Activated T-cell treated with anti-CD3 and anti-CD28 coated beads, Interleukin-2, amount 50 U/mL, for 24 hours (primary cell): Measurements from ENCODE around the gene IPO5.
"Not testable (repeated sequence)": the region's sequence is repeated elsewhere in the genome, so short reads cannot be mapped to it uniquely, and the experiment has no call there.

Experiments
- DNase-seq: peaks from one replicate; pipeline ENCODE4 v3.0.0-alpha.2; 2020
- H3K27ac Mint-ChIP-seq: 2 replicates; pipeline ENCODE4 v1.8.0; 2020; ENCODE audit warnings: mild to moderate bottlenecking, mixed read lengths
- H3K27me3 Mint-ChIP-seq: 2 replicates; pipeline ENCODE4 v1.8.0; 2020; ENCODE audit warnings: mixed read lengths
- H3K36me3 Mint-ChIP-seq: 2 replicates; pipeline ENCODE4 v1.8.0; 2020; ENCODE audit warnings: low read depth, mixed read lengths
- H3K4me1 Mint-ChIP-seq: 2 replicates; pipeline ENCODE4 v1.8.0; 2020; ENCODE audit warnings: low read depth, mixed read lengths
- H3K4me3 Mint-ChIP-seq: 2 replicates; pipeline ENCODE4 v1.8.0; 2020; ENCODE audit warnings: mild to moderate bottlenecking, moderate library complexity, mixed read lengths
- H3K9me3 Mint-ChIP-seq: 2 replicates; pipeline ENCODE4 v1.8.0; 2020; ENCODE audit warnings: mixed read lengths

The IPO5 gene

GRCh38 chr13:98047785-98048184 lies 94.3 kb downstream of the IPO5 start:
- not testable (repeated sequence) for H3K36me3 Mint-ChIP-seq, H3K27me3 Mint-ChIP-seq, H3K9me3 Mint-ChIP-seq, H3K4me3 Mint-ChIP-seq, H3K4me1 Mint-ChIP-seq, DNase-seq, H3K27ac Mint-ChIP-seq

GRCh38 chr13:98048265-98048664 lies 94.8 kb downstream of the IPO5 start:
- DNase-seq, result no peak
- Mint-ChIP-seq H3K4me3 (no peak overlapping the region), H3K27ac (no peak overlapping the region), H3K4me1 (no peaks in the 10 kb centered on the region), H3K27me3 (peaks cover 7% of the 10 kb centered on the region), H3K36me3 (no peaks in the 10 kb centered on the region), H3K9me3 (peaks cover 3% of the 10 kb centered on the region)

DNA sequence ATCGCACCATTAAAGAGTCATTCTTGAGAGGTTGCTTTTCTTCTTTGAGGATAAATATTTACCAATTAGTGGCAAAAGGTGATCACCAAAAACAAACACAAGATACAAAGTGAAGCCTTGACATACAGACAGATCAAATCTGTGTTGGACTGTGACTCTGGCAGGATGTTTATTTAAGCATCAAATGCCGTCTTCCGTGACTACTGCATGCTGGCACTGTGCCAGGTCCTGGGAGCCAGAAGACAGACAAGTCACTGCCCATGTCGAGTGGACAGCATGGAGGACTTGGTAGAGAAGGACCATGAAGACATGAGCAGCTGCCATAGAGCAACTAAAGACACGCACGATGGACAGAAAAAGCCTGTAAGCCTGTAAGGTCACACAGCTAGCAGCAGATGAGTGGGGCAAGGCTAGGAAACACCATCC lies 96.6 kb downstream of the IPO5 start:
- Mint-ChIP-seq H3K36me3 (no peaks in the 10 kb centered on the region), H3K27me3 (peaks cover 14% of the 10 kb centered on the region), H3K9me3 (peaks cover 3% of the 10 kb centered on the region), H3K4me1 (no peaks in the 10 kb centered on the region), H3K27ac (no peak overlapping the region), H3K4me3 (no peak overlapping the region)
- DNase-seq, result no peak

- Mint-ChIP-seq H3K27ac (no peak overlapping the region), H3K36me3 (no peaks in the 10 kb centered on the region), H3K4me3 (no peak overlapping the region), H3K27me3 (peaks cover 26% of the 10 kb centered on the region), H3K4me1 (no peaks in the 10 kb centered on the region), H3K9me3 (peaks cover 3% of the 10 kb centered on the region)
- DNase-seq, result no peak
Observed at GRCh38 chr13:98052412-98052811, 98.9 kb downstream of the IPO5 start.

GRCh38 chr13:98054301-98054700 lies 100.8 kb downstream of the IPO5 start:
- Mint-ChIP-seq H3K4me1 (no peaks in the 10 kb centered on the region), H3K27me3 (peaks cover 26% of the 10 kb centered on the region), H3K36me3 (no peaks in the 10 kb centered on the region), H3K27ac (no peak overlapping the region), H3K9me3 (peaks cover 3% of the 10 kb centered on the region), H3K4me3 (no peak overlapping the region)
- no peak for DNase-seq

DNA sequence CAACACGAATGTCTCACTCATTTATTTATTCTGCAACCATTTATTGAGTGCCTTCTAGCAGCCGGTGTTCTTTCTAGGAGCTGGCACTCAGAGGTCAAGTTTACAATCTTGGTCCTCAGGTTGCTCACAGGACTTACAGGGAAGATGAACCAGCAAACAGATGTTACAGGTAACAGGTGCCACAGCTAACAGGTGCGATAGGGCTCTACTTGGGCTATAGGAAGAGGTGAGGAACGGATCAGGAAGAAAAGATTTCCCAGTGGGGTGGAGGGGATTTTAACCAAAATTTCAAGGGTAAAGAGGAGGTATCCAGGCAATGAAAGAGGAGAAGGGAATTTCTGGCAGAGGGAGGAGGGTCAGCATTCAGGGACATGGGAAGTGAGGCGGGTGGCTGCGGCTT lies 102.1 kb downstream of the IPO5 start:
- H3K9me3 Mint-ChIP-seq, result peaks cover 3% of the 10 kb centered on the region
- H3K27me3 Mint-ChIP-seq, result peaks cover 22% of the 10 kb centered on the region
- no peak overlapping the region for H3K4me3 Mint-ChIP-seq
- no peak overlapping the region for H3K27ac Mint-ChIP-seq
- no peak for DNase-seq
- H3K4me1 Mint-ChIP-seq, result no peaks in the 10 kb centered on the region
- H3K36me3 Mint-ChIP-seq, result no peaks in the 10 kb centered on the region

GRCh38 chr13:98056839-98057410 lies 103.5 kb downstream of the IPO5 start:
- H3K9me3 Mint-ChIP-seq, result peaks cover 3% of the 10 kb centered on the region
- H3K4me3 Mint-ChIP-seq, result no peak overlapping the region
- no peak overlapping the region for H3K27ac Mint-ChIP-seq
- H3K4me1 Mint-ChIP-seq, result no peaks in the 10 kb centered on the region
- H3K36me3 Mint-ChIP-seq, result no peaks in the 10 kb centered on the region
- no peak for DNase-seq
- peaks cover 22% of the 10 kb centered on the region for H3K27me3 Mint-ChIP-seq

DNA sequence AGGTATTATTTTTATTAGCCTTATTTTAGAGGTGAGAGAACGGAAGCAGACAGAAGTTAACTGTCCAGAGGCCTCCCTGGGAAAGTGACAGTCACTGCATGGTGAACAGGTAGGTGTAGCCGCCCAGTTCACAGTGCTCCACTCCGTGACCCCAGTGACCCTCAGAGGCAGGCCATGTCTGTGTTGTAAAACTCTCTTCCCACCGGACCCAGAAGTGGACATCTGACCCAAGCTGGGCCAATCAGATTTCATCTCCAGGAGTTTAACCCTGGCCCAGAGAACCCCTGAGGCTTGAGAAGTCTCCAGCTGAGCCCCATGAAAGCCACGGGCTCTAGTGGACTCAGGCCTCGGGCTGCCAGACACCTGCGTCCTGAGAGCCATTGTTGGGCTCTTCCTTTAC lies 105.8 kb downstream of the IPO5 start:
- no peaks in the 10 kb centered on the region for H3K36me3 Mint-ChIP-seq
- H3K4me1 Mint-ChIP-seq, result no peaks in the 10 kb centered on the region
- no peak for DNase-seq
- peaks cover 16% of the 10 kb centered on the region for H3K27me3 Mint-ChIP-seq
- no peak overlapping the region for H3K4me3 Mint-ChIP-seq
- no peak overlapping the region for H3K27ac Mint-ChIP-seq
- H3K9me3 Mint-ChIP-seq, result no peaks in the 10 kb centered on the region

- H3K36me3 Mint-ChIP-seq, result no peaks in the 10 kb centered on the region
- H3K9me3 Mint-ChIP-seq, result no peaks in the 10 kb centered on the region
- H3K4me1 Mint-ChIP-seq, result no peaks in the 10 kb centered on the region
- H3K4me3 Mint-ChIP-seq, result no peak overlapping the region
- no peak overlapping the region for H3K27ac Mint-ChIP-seq
- H3K27me3 Mint-ChIP-seq, result peaks cover 16% of the 10 kb centered on the region
- DNase-seq, result no peak
Observed at GRCh38 chr13:98060282-98060681, 106.8 kb downstream of the IPO5 start.

DNA sequence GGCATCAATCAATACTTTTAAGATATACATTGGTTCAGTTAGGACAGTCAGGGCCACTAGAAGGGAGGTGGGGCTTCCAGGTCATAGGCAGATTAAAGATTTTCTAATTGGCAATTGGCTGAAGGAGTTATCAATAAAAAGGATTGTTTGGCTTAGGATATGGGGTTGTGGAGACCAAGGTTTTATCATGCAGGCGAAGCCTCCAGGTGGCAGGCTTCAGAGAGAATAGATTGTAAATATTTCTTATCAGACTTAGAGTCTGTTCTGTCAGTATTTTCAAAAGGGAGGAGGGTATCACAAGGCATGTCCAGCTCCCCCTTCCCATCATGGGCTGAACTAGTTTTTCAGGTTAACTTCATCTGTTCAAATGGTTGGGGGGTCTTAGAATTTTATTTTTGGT lies 112.0 kb downstream of the IPO5 start:
- Mint-ChIP-seq H3K4me1 (no peaks in the 10 kb centered on the region), H3K9me3 (no peaks in the 10 kb centered on the region)

DNA sequence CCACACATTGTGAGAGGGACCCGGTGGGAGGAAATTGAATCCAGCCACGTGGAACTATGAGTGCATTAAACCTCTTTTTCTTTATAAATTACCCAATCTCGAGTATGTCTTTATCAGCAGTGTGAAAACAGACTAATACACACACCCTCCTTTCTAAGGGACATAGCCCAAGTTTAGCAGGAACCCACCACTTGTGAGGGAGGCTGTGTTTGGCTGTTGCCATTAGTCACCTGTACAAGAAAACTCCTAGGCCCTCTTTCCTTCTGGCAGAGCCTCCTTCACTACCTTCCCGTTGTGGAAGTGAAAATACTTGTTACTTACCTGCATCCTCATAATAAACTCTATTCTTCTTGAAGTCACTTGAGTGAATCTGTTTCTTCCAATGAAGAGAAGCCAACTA lies 113.2 kb downstream of the IPO5 start:
- peaks cover 10% of the 10 kb centered on the region for H3K27me3 Mint-ChIP-seq
- no peaks in the 10 kb centered on the region for H3K9me3 Mint-ChIP-seq
- no peaks in the 10 kb centered on the region for H3K36me3 Mint-ChIP-seq
- H3K4me1 Mint-ChIP-seq, result no peaks in the 10 kb centered on the region
- H3K27ac Mint-ChIP-seq, result no peak overlapping the region
- no peak for DNase-seq
- H3K4me3 Mint-ChIP-seq, result no peak overlapping the region

More for the DNA sequence above, 112.0 kb downstream of the IPO5 start:
- H3K4me3 Mint-ChIP-seq, result no peak overlapping the region
- no peak for DNase-seq
- H3K36me3 Mint-ChIP-seq, result no peaks in the 10 kb centered on the region
- peaks cover 10% of the 10 kb centered on the region for H3K27me3 Mint-ChIP-seq
- H3K27ac Mint-ChIP-seq, result no peak overlapping the region

DNA sequence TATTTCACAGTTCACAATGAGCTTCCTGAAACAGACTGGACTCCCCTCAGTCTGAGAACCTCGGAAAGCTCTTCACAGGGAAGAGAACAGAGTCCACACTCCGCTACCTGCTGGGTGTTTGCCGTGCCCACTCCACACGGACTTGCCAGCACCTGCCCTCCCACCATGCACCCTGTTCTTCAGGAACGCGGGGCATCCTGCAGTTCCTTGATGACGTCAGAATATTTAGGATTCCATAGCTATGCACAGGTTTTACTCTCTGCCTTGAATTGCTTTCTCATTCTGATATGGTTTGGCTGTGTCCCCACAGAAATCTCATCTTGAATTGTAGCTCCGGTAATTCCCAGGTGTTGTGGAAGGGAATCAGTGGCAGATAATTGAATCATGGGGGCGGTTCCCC lies 115.0 kb downstream of the IPO5 start:
- DNase-seq, result no peak
- Mint-ChIP-seq H3K4me3 (no peak overlapping the region), H3K27me3 (peaks cover 10% of the 10 kb centered on the region), H3K36me3 (no peaks in the 10 kb centered on the region), H3K4me1 (no peaks in the 10 kb centered on the region), H3K27ac (no peak overlapping the region), H3K9me3 (no peaks in the 10 kb centered on the region)

- no peaks in the 10 kb centered on the region for H3K9me3 Mint-ChIP-seq
- H3K4me1 Mint-ChIP-seq, result no peaks in the 10 kb centered on the region
- H3K27me3 Mint-ChIP-seq, result peaks cover 15% of the 10 kb centered on the region
- no peak overlapping the region for H3K4me3 Mint-ChIP-seq
- H3K27ac Mint-ChIP-seq, result no peak overlapping the region
- no peaks in the 10 kb centered on the region for H3K36me3 Mint-ChIP-seq
- no peak for DNase-seq
Observed at GRCh38 chr13:98069985-98070384, 116.5 kb downstream of the IPO5 start.

- no peak for DNase-seq
- Mint-ChIP-seq H3K9me3 (no peaks in the 10 kb centered on the region), H3K4me1 (no peaks in the 10 kb centered on the region), H3K4me3 (no peak overlapping the region), H3K27me3 (peaks cover 19% of the 10 kb centered on the region), H3K27ac (no peak overlapping the region), H3K36me3 (no peaks in the 10 kb centered on the region)
Observed at GRCh38 chr13:98071316-98071715, 117.8 kb downstream of the IPO5 start.

GRCh38 chr13:98072476-98072875 lies 119.0 kb downstream of the IPO5 start:
- Mint-ChIP-seq H3K9me3 (no peaks in the 10 kb centered on the region), H3K4me1 (no peaks in the 10 kb centered on the region), H3K36me3 (no peaks in the 10 kb centered on the region), H3K4me3 (no peak overlapping the region), H3K27ac (no peak overlapping the region), H3K27me3 (peaks cover 19% of the 10 kb centered on the region)
- no peak for DNase-seq
